ENCODE data around the gene ZNF213. TPM values are rescaled to one million over a fixed set of nuclear protein-coding genes. Genes with fewer than 3 reads are reported as not detected.
A peak's percentile ranks its signal among the peaks of the same experiment; 100 is the strongest.

The ZNF213 gene
- total RNA-seq, 6 experiments from 2014 or later, result 1.3 to 4.4 (median 1.7) TPM

DNA sequence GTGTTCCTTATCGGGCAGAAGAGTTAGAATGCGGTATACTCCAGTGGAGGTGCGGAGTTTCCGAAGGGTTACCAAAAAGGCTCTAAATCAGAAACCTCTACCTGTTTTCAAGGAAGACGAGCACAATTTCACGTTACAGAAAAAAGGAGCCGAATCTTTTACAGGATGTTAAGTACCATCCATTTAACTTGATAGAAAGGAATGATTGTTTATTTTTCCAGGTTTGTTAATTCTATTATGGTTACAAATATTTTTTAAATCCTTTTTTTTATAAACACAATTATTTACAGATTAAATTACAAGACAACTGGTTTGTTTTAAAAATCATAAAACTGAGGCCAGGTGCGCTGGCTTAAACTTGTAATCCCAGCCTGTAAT is 18.2 kb downstream of the ZNF213 start:
- H3K4me3 ChIP-seq, result no peak overlapping the region
- no peak for DNase-seq

DNA sequence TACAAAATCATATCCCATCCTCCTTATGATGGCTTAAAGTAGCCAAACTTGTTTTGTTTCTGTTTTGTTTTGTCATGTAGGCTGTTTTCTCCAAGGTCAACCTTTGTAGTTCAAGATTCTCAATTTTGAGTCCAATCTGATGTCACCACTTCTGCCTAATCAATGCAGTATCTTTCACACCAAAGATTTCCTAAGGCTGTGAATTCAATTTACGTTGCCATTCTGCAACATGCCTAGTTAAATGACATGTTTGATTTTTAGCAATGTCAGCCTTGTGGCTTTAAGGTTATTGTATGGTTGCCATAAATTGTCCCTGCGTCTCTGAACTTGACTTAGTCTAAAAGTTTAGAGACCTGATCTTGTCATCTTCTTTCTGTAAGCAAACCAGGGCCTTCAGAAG is 20.4 kb downstream of the ZNF213 start:
- no peaks in the 10 kb centered on the region for H3K36me3 ChIP-seq
- 85% methylated on average over 2 of the region's 2 CpGs for WGBS (ENCODE audit: insufficient coverage, low coverage, low lambda C conversion rate, missing lambda C conversion rate)
- TF ChIP-seq POLR2A (IDR thresholded peaks at IDR 0.05), result no peak
- TF ChIP-seq, protein P1, sequence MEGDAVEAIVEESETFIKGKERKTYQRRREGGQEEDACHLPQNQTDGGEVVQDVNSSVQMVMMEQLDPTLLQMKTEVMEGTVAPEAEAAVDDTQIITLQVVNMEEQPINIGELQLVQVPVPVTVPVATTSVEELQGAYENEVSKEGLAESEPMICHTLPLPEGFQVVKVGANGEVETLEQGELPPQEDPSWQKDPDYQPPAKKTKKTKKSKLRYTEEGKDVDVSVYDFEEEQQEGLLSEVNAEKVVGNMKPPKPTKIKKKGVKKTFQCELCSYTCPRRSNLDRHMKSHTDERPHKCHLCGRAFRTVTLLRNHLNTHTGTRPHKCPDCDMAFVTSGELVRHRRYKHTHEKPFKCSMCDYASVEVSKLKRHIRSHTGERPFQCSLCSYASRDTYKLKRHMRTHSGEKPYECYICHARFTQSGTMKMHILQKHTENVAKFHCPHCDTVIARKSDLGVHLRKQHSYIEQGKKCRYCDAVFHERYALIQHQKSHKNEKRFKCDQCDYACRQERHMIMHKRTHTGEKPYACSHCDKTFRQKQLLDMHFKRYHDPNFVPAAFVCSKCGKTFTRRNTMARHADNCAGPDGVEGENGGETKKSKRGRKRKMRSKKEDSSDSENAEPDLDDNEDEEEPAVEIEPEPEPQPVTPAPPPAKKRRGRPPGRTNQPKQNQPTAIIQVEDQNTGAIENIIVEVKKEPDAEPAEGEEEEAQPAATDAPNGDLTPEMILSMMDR (IDR thresholded peaks at IDR 0.05), result no peak
- H3K9me3 ChIP-seq, result no peaks in the 10 kb centered on the region
- ATAC-seq (no peak), DNase-seq (no peak)
- intact Hi-C loops (cut with DNase I), result no loop called here
- H3K4me1 ChIP-seq, result peaks cover 0 to 5% (median 0%) of the 10 kb centered on the region in 4 donors
- H3K4me3 ChIP-seq, result no peak overlapping the region
- no peak overlapping the region for H3K27ac ChIP-seq
- no peaks in the 10 kb centered on the region for H3K27me3 ChIP-seq

More for the DNA sequence above, 18.2 kb downstream of the ZNF213 start:
- intact Hi-C loops (cut with DNase I), result no loop called here
- WGBS (ENCODE audit: insufficient coverage, low coverage, low lambda C conversion rate, missing lambda C conversion rate), result 27% methylated on average over 8 of the region's 8 CpGs
- Histone ChIP-seq H3K27ac (no peak overlapping the region), H3K36me3 (no peaks in the 10 kb centered on the region), H3K9me3 (no peaks in the 10 kb centered on the region), H3K4me1 (peaks cover 0 to 5% (median 2%) of the 10 kb centered on the region in 4 donors), H3K27me3 (no peaks in the 10 kb centered on the region)
- no peak for ATAC-seq
- no peak for TF ChIP-seq POLR2A (IDR thresholded peaks at IDR 0.05)
- TF ChIP-seq, protein P1 (IDR thresholded peaks at IDR 0.05), result no peak

DNA sequence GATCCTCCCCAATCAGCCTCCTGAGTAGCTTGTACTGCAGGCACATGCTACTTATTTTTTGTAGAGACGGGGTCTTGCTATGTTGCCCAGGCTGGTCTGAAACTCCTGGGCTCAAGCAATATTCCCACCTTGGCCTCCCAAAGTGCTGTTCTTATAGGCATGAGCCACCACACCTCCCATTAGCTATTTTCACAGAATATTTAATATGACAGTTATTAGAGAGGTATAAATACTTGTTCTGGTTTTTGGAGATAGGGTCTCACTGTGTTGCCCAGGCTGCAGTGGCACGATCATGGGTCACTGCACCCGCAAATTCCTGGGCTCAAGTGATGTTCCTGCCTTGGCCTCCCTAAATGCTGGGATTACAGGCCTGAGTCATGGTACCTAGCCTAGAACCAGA is 21.1 kb downstream of the ZNF213 start:
- ATAC-seq, result no peak
- no peak for DNase-seq
- H3K4me1 ChIP-seq, result peaks cover 0 to 5% (median 0%) of the 10 kb centered on the region in 4 donors
- 100% methylated on average over 2 of the region's 3 CpGs for WGBS (ENCODE audit: insufficient coverage, low coverage, low lambda C conversion rate, missing lambda C conversion rate)
- no peaks in the 10 kb centered on the region for H3K27me3 ChIP-seq
- no peak for TF ChIP-seq POLR2A (IDR thresholded peaks at IDR 0.05)
- H3K27ac ChIP-seq, result no peak overlapping the region
- intact Hi-C loops (cut with DNase I), result no loop called here
- no peaks in the 10 kb centered on the region for H3K9me3 ChIP-seq
- no peak overlapping the region for H3K4me3 ChIP-seq
- no peaks in the 10 kb centered on the region for H3K36me3 ChIP-seq

DNA sequence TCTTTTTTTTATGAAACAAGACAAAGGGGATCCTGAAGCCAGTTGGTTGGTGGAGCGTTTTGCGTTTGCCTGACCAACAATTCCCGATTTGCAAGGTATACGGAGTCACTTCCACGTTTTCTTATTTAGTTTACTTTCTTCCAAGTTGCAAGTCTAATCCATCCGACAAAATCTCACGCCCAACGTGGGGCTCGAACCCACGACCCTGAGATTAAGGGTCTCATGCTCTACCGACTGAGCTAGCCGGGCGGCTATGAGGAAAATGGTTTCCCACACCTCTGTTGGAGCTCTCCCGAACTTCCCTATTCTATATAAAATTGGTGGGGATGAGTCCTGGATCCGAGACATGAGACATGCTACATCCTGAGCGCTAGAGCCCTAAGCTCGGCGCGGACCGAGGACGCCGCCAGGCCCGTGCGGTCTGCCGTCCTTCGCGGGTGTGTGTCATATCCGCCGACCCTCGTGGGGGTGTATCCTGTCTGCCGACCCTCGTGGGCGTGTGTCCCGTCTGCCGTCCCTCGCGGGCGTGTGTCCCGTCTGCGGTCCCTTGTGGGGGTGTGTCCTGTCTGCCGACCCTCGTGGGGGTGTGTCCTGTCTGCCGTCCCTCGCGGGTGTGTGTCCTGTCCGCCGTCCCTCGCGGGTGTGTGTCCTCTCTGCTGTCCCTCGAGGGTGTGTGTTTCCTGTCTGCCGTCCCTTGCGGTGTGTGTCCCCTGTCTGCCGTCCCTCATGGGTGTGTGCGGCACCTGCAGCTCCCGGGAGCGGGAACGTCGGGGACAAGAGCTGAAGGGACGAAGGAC is 22.6 kb downstream of the ZNF213 start:
- no peaks in the 10 kb centered on the region for H3K4me1 ChIP-seq
- peak overlapping the region; percentile 76 to 95 (median 94) for H3K27ac ChIP-seq
- WGBS (ENCODE audit: insufficient coverage, low coverage, low lambda C conversion rate, missing lambda C conversion rate), result under 1% methylated on average over 25 of the region's 59 CpGs
- TF ChIP-seq POLR2A (IDR thresholded peaks at IDR 0.05), result no peak
- TF ChIP-seq, protein P1 (IDR thresholded peaks at IDR 0.05), result no peak
- DNase-seq, result peak in 1 of 3 donors; percentile 50
- no peaks in the 10 kb centered on the region for H3K36me3 ChIP-seq
- no peaks in the 10 kb centered on the region for H3K9me3 ChIP-seq
- peak; percentile 6 to 31 (median 19) for ATAC-seq
- no peaks in the 10 kb centered on the region for H3K27me3 ChIP-seq
- peak overlapping the region; percentile 82 to 95 (median 91) for H3K4me3 ChIP-seq
- intact Hi-C loops (cut with DNase I), result no loop called here

DNA sequence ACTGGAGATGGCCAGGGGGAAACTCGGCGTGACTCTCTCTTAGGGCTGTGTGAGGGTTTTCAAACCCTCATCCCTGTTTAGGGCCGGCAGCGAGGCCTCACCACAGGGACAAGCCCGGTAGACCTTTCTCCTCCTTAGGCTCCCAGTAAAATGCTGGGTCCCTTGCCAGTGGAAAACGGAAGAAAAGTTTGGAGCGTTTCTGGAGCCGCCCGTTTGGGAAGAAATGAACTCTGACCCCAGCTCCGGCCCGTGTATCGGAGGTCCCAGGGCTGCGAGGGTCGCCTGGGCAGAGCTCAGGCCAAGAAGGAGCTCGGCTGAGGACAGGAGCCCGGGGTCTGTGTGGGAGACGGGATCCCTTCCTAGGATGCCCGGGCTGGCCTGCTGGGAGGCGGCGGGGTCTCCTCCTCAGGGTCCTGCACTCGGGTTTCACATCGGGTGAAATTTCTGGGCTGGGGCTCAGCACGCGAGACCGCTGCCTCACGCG is 23.2 kb downstream of the ZNF213 start:
- TF ChIP-seq, protein P1 (IDR thresholded peaks at IDR 0.05), result no peak
- no peak for TF ChIP-seq POLR2A (IDR thresholded peaks at IDR 0.05)
- no peak for DNase-seq
- intact Hi-C loops (cut with DNase I), result no loop called here
- ATAC-seq, result peak; percentile 14 to 47 (median 29)
- Histone ChIP-seq H3K27ac (peak overlapping the region; percentile 76 to 95 (median 94)), H3K36me3 (no peaks in the 10 kb centered on the region), H3K4me1 (no peaks in the 10 kb centered on the region), H3K4me3 (peak overlapping the region; percentile 82 to 95 (median 91)), H3K9me3 (no peaks in the 10 kb centered on the region), H3K27me3 (no peaks in the 10 kb centered on the region)
- WGBS (ENCODE audit: insufficient coverage, low coverage, low lambda C conversion rate, missing lambda C conversion rate), result 0% methylated on average over 16 of the region's 27 CpGs
